Activated T-helper 1 cell treated with anti-CD3 and anti-CD28 coated beads, Interleukin-2, amount 50 U/mL, for 16 hours (primary cell): ENCODE results near the gene PPARA.
"Not testable (repeated sequence)": the region's sequence is repeated elsewhere in the genome, so short reads cannot be mapped to it uniquely, and the experiment has no call there.

Experiments
- DNase-seq, 2 donors: peaks; one replicate each; pipeline ENCODE4 v3.0.0-alpha.2; 2020; ENCODE audit warnings: low read depth in 1 of 2, low spot score in 1 of 2

The PPARA gene

DNA sequence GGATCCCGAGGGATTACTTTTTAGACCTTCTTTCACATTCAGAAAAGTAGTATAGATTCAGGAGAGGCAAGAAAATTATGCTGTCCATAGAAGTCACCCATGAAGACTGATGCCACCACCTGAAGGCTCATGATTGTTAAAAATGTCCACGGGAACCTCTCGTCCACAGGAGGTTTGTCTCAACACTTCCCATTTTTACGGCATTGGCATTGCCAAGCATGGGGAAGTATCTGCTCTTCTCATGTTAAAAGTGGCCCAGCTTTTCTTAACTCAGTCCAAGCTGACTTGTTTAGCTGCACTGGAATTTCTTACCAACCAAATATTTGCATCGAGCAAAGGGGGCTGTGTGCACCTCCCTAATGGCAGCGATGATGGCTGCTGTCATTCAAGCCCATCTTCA lies 90.2 kb downstream of the PPARA start:
- DNase-seq, result no peak

- DNase-seq, result no peak
Observed at GRCh38 chr22:46240907-46241306, 90.6 kb downstream of the PPARA start.

- no peak for DNase-seq
Observed at GRCh38 chr22:46241396-46242007, 91.2 kb downstream of the PPARA start.

GRCh38 chr22:46242076-46242475 lies 91.8 kb downstream of the PPARA start:
- DNase-seq, result no peak

DNA sequence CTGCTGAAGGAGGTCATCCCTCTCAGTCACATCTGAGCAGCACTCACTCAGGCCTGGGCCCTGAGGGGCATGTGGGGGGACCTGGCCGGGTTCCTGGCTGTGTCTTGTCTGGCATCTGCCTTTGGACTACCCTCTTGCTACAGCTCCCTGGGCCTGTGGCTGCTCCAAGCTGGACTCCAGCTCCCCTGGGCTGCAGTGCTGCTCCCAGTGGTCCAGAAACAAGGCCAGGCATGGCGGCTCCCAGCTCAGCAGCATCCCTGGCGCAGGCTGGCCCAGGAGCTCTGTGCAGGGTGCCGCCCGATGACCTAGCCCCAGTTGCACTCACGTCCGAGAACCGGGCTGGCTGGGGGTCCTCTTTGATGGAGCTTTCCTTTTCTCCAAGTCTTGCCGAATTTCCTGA lies 94.4 kb downstream of the PPARA start:
- DNase-seq, result no peak

GRCh38 chr22:46245511-46245910 lies 95.2 kb downstream of the PPARA start:
- DNase-seq, result no peak

DNA sequence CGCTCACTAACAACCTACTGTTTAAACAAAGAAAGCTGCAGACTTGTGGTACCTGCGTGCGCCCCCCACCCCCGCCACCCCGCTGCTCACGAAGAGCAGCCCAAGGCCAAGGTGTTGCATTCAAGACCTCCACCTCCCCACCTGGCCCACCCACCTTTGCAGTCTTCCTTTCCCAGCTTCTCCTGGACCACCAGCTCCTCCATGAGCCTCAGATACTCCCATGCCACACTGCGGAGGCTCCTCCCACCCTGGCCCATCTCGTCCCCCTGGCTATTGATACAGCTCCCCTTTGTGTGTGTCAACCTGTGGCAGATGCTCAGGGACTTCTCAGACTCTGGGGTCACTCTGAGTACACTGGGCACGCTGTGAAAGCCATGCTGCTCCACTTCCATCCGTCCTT lies 95.9 kb downstream of the PPARA start:
- no peak for DNase-seq

GRCh38 chr22:46247443-46247975 lies 97.2 kb downstream of the PPARA start:
- DNase-seq, result no peak

GRCh38 chr22:46250035-46250782 lies 99.9 kb downstream of the PPARA start, which contains the start of gene CDPF1:
TSS of gene CDPF1 (minus strand) at chr22:46250293. CDS start at chr22:46248284, 2,009 bp downstream.
- peak; percentile 83 to 87 for DNase-seq

DNA sequence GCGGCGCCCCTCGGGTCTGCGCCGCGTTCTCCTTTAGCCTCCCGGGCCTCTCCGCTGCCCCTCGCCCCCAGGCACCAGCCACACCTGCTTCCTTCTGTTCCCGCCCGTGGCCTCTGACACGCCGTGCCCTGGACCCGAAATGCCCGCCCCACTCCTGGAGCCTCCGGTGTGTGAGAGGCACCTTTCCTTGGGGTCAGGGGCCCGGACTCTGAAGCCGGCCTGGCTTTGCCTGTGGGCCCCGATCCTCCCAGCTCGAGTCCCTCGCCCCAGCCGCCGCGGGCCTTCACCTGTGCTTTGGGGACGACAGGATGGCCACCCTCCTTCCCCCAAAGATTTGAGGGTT lies 100.4 kb downstream of the PPARA start:
- no peak for DNase-seq

GRCh38 chr22:46251266-46251665 lies 100.9 kb downstream of the PPARA start:
- DNase-seq, result no peak

GRCh38 chr22:46251816-46252380 lies 101.6 kb downstream of the PPARA start:
- DNase-seq, result no peak

- no peak for DNase-seq
Observed at GRCh38 chr22:46256358-46256958, 106.1 kb downstream of the PPARA start.

GRCh38 chr22:46259374-46259773 lies 109.0 kb downstream of the PPARA start:
- DNase-seq, result no peak

GRCh38 chr22:46260038-46260437 lies 109.7 kb downstream of the PPARA start:
- DNase-seq, result no peak

GRCh38 chr22:46262449-46263215 lies 112.3 kb downstream of the PPARA start:
- DNase-seq, result no peak

DNA sequence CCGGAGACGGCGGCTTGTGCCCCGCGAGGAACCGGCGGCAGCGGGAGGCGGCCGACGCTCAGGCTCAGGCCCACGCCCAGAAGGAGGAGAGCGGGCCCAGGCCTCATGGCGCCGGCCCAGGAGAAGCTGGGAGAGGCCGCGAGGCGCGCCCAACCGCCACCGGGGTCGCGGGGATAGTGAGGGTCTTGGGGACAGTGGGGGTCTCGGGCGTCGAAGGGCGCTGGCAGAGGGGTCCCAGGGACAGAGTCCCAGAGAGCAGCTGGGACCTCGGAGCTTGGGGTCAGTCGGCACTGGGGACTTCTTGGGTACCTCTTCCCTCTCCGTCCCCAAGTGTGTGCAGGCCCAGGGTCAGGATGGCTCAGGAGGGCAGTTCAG lies 112.9 kb downstream of the PPARA start, which contains the start of gene PKDREJ:
Gene PKDREJ (minus strand): TSS at position 128 of the 375 bp plus-strand sequence. CDS start 21 bp downstream, at position 107.
- DNase-seq, result no peak

DNA sequence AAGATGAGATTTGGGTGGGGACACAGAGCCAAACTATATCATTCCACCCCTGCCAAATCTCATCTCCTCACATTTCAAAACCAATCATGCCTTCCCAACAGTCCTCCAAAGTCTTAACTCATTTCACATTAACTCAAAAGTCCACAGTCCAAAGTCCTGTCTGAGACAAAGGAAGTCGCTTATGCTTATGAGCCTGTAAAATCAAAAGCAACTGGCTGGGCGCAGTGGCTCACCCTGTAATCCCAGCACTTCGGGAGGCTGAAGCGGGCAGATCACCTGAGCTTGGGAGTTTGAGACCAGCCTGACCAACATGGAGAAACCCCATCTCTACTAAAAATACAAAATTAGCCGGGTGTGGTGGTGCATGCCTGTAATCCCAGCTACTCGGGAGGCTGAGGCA lies 114.2 kb downstream of the PPARA start:
- not testable (repeated sequence) for DNase-seq

GRCh38 chr22:46265627-46266026 lies 115.3 kb downstream of the PPARA start:
- not testable (repeated sequence) for DNase-seq

DNA sequence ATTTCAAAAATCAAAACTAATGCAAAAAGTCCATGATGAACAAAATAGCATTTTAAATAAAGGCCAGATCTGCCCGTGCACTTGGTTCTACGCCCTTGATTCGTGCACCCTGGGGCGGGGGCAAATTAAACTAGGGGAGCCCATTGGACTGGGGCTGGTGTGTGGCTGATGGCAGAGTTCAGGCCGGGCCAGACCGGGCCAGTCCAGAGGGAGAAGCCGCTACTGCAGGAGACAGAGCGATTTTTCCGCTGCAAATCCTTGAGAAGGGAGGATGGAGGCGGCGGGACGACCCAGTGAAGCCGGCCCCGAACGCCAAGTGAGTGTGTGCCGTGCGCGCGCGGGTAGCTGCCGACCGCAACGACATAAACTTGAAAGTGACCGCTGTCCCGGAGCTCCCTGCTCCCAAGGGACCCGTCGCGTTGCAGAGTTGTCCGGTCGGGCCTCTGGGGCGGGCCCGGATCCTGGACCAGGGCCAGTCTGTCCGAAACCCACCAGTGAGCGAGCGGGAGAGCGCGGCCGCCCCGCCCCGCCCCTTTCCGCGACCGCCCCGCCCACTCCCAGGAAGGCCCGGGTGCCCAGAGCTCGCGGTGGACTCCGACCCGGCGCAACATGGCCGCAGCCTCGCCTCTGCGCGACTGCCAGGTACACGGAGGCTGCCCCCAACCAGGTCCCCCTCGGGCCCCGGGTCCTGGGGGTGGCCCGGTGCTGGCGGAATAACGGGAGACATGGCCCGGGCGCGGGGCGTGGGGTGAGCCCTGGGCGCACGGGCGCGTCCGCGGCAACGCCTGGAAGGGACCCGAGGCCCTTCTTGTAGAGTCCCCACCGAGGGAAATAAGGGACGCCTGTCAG lies 117.3 kb downstream of the PPARA start, which contains the start of gene TTC38:
Gene TTC38 (plus strand): TSS at position 578 of the 849 bp plus-strand sequence. CDS start 32 bp downstream, at position 610.
- DNase-seq, result peak; percentile 21 to 26
